GM12878 (cell line): Measurements from ENCODE around the gene SLC34A3.

ENCODE experiments used
- CBX5 ChIP-seq: sonication (generic); IDR thresholded peaks from 2 replicates; pipeline ENCODE4 v1.6.1; 2016; ENCODE audit warnings: low read depth, moderate library complexity, mild to moderate bottlenecking, inconsistent platforms
- FOXK2 ChIP-seq: fragments of 450-650 bp; IDR thresholded peaks from 2 replicates; pipeline ENCODE4 v1.6.1; 2017; ENCODE audit warnings: mild to moderate bottlenecking, moderate library complexity
- MEF2B ChIP-seq: fragments of 450-650 bp; IDR thresholded peaks from 2 replicates; pipeline ENCODE4 v1.6.1; 2018; ENCODE audit warnings: mild to moderate bottlenecking, moderate library complexity; ENCODE audit not compliant: partially characterized antibody, poor library complexity, severe bottlenecking
- NBN ChIP-seq: fragments of 450-650 bp; IDR thresholded peaks from 2 replicates; pipeline ENCODE4 v1.6.1; 2016
- POLR2A ChIP-seq: IDR thresholded peaks from 2 replicates; pipeline ENCODE4 v1.6.1; 2011; ENCODE audit warnings: low read depth, mild to moderate bottlenecking, low read length
- RELA ChIP-seq: fragments of 450-650 bp; IDR thresholded peaks from 2 replicates; pipeline ENCODE4 v1.8.0; 2014; ENCODE audit warnings: borderline replicate concordance; ENCODE audit not compliant: partially characterized antibody
- SP1 ChIP-seq: IDR thresholded peaks from one replicate; pipeline ENCODE4 v1.6.1; 2011; ENCODE audit warnings: low read depth, low read length
- SPI1 ChIP-seq: IDR thresholded peaks from 2 replicates; pipeline ENCODE4 v1.6.1; 2011; ENCODE audit warnings: low read depth, mild to moderate bottlenecking, low read length, moderate library complexity, borderline replicate concordance; ENCODE audit not compliant: insufficient read depth
- SRF ChIP-seq, 2 experiments: IDR thresholded peaks; 2 replicates each; pipeline ENCODE4 v1.6.1; 2011; ENCODE audit warnings: low read depth in 2 of 2, low read length in 2 of 2, mild to moderate bottlenecking in 1 of 2, moderate library complexity in 1 of 2
- ZNF274 ChIP-seq: IDR thresholded peaks from one replicate; pipeline ENCODE4 v1.8.0; 2011; ENCODE audit not compliant: insufficient read length, insufficient read depth
- TF ChIP-seq, protein P1 (sequence below), 3 experiments: IDR thresholded peaks in 2 of 3; conservative IDR thresholded peaks in 1 of 3; 2 replicates each; pipeline ENCODE4 v1.5.1; 2011; ENCODE audit warnings: low read depth in 3 of 3, low read length in 3 of 3, mild to moderate bottlenecking in 3 of 3, control low read depth in 2 of 3, moderate library complexity in 2 of 3, inconsistent platforms in 1 of 3, mixed read lengths in 1 of 3; ENCODE audit not compliant: control insufficient read depth in 2 of 3, insufficient read depth in 1 of 3; ENCODE audit errors: extremely low read depth in 1 of 3
- TF ChIP-seq, protein P2 (sequence below): IDR thresholded peaks from 2 replicates; pipeline ENCODE4 v1.6.1; 2011; ENCODE audit warnings: mild to moderate bottlenecking, low read depth, low read length, moderate library complexity; ENCODE audit not compliant: insufficient replicate concordance
- TF ChIP-seq, protein P3 (sequence below): fragments of 150-350 bp; IDR thresholded peaks from 2 replicates; pipeline ENCODE4 v1.6.1; 2016; ENCODE audit warnings: low read depth, low read length

DNA sequence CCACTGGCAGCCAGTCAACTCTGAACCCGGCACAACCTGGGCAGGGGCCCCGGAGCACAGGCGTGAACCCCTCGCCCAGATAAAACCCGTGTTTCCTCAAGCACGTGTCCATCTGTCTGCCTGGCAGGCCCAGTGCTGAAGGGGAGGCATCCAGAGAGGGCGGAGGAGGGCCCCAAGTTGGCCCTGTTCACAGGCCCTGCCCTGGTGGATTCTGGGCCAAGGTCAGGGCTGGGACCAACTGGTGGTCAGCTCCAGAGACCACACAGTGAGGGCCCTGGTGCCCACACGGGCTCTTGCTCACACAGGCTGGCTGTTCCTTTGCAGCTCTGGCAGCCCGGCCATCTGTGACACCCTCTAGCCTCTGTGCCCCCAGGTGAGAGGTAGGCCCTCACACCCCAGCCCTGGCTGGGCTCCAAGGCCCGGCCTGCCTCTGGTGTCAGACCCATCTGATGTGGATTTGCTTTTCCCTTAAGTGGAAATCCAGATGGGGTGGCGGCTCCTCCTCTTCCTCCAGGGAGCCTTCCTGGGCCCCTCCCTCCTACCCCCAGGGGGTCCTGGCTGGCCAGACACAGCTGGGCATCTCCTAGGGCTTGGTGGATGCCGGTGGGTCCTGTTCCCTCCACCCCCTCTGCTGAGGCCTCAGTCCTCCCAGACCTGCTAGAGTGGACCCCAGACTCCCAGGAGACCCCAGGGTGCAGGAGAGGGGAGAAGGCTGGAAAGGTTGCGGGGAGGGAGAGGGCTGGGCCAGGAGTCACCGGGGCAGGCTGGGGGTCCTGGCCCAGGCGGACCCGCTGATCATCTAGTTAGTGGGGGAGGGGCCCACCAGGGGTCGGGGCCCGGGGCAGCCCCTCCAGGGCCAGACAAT is 19.9 kb downstream of the SLC34A3 start:
- TF ChIP-seq NBN (no peak), MEF2B (no peak), SPI1 (no peak), FOXK2 (no peak), ZNF274 (no peak), SP1 (no peak), SRF (IDR thresholded peaks at IDR 0.05; ENCODE audit: low read depth in 2 of 2, low read length in 2 of 2) (no peak), CBX5 (no peak), RELA (no peak), POLR2A (no peak)
- TF ChIP-seq, protein P1, sequence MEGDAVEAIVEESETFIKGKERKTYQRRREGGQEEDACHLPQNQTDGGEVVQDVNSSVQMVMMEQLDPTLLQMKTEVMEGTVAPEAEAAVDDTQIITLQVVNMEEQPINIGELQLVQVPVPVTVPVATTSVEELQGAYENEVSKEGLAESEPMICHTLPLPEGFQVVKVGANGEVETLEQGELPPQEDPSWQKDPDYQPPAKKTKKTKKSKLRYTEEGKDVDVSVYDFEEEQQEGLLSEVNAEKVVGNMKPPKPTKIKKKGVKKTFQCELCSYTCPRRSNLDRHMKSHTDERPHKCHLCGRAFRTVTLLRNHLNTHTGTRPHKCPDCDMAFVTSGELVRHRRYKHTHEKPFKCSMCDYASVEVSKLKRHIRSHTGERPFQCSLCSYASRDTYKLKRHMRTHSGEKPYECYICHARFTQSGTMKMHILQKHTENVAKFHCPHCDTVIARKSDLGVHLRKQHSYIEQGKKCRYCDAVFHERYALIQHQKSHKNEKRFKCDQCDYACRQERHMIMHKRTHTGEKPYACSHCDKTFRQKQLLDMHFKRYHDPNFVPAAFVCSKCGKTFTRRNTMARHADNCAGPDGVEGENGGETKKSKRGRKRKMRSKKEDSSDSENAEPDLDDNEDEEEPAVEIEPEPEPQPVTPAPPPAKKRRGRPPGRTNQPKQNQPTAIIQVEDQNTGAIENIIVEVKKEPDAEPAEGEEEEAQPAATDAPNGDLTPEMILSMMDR (IDR thresholded peaks at IDR 0.05 in 2 of 3, conservative IDR thresholded peaks at IDR 0.05 in 1 of 3; ENCODE audit: control insufficient read depth in 2 of 3, extremely low read depth in 1 of 3, insufficient read depth in 1 of 3, low read depth in 3 of 3, low read length in 3 of 3) = no peak
- TF ChIP-seq, protein P2, sequence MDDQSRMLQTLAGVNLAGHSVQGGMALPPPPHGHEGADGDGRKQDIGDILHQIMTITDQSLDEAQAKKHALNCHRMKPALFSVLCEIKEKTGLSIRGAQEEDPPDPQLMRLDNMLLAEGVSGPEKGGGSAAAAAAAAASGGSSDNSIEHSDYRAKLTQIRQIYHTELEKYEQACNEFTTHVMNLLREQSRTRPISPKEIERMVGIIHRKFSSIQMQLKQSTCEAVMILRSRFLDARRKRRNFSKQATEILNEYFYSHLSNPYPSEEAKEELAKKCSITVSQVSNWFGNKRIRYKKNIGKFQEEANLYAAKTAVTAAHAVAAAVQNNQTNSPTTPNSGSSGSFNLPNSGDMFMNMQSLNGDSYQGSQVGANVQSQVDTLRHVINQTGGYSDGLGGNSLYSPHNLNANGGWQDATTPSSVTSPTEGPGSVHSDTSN = no peak
- TF ChIP-seq, protein P3, sequence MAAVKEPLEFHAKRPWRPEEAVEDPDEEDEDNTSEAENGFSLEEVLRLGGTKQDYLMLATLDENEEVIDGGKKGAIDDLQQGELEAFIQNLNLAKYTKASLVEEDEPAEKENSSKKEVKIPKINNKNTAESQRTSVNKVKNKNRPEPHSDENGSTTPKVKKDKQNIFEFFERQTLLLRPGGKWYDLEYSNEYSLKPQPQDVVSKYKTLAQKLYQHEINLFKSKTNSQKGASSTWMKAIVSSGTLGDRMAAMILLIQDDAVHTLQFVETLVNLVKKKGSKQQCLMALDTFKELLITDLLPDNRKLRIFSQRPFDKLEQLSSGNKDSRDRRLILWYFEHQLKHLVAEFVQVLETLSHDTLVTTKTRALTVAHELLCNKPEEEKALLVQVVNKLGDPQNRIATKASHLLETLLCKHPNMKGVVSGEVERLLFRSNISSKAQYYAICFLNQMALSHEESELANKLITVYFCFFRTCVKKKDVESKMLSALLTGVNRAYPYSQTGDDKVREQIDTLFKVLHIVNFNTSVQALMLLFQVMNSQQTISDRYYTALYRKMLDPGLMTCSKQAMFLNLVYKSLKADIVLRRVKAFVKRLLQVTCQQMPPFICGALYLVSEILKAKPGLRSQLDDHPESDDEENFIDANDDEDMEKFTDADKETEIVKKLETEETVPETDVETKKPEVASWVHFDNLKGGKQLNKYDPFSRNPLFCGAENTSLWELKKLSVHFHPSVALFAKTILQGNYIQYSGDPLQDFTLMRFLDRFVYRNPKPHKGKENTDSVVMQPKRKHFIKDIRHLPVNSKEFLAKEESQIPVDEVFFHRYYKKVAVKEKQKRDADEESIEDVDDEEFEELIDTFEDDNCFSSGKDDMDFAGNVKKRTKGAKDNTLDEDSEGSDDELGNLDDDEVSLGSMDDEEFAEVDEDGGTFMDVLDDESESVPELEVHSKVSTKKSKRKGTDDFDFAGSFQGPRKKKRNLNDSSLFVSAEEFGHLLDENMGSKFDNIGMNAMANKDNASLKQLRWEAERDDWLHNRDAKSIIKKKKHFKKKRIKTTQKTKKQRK = no peak
